Glutamatergic neuron (in vitro differentiated cells): ENCODE results near the gene NGEF. TPM values are rescaled to one million over a fixed set of nuclear protein-coding genes. Genes with fewer than 3 reads are reported as not detected.

Experiments
- DNase-seq: peaks from one replicate; pipeline ENCODE4 v3.0.0; 2022
- H3K27ac Mint-ChIP-seq: one replicate; pipeline ENCODE4 v1.8.0; 2020; ENCODE audit warnings: mild to moderate bottlenecking, mixed read lengths, inconsistent platforms; ENCODE audit not compliant: unreplicated experiment
- H3K27me3 Mint-ChIP-seq: one replicate; pipeline ENCODE4 v1.8.0; 2020; ENCODE audit warnings: mild to moderate bottlenecking, moderate library complexity, mixed read lengths, inconsistent platforms; ENCODE audit not compliant: unreplicated experiment
- H3K36me3 Mint-ChIP-seq: one replicate; pipeline ENCODE4 v1.8.0; 2020; ENCODE audit warnings: mild to moderate bottlenecking, mixed read lengths, inconsistent platforms; ENCODE audit not compliant: unreplicated experiment
- H3K4me1 Mint-ChIP-seq: one replicate; pipeline ENCODE4 v1.8.0; 2020; ENCODE audit warnings: mild to moderate bottlenecking, low read depth, mixed read lengths, inconsistent platforms; ENCODE audit not compliant: unreplicated experiment
- H3K4me3 Mint-ChIP-seq: one replicate; pipeline ENCODE4 v1.8.0; 2020; ENCODE audit warnings: mild to moderate bottlenecking, mixed read lengths, inconsistent platforms; ENCODE audit not compliant: unreplicated experiment
- H3K9me3 Mint-ChIP-seq: one replicate; pipeline ENCODE4 v1.8.0; 2020; ENCODE audit warnings: mild to moderate bottlenecking, moderate library complexity, mixed read lengths, inconsistent platforms; ENCODE audit not compliant: unreplicated experiment
- total RNA-seq: library from RNA; stranded (reverse); fragmentation: NEBNext Ultra II Directional; extraction: Animal tissue kit (Norgen Biotek cat#: 25700); gene quantifications from one replicate; pipeline ENCODE4 v1.2.1, GENCODE V29; 2021; ENCODE audit not compliant: unreplicated experiment
- TF ChIP-seq, protein P1 (sequence below): fragments of 200-600 bp; sonication (generic); IDR thresholded peaks from one replicate; pipeline ENCODE4 v1.5.0; 2021; ENCODE audit not compliant: partially characterized antibody, unreplicated experiment

NGEF gene
- total RNA-seq, 1 donor from 2014 or later = 7.2 TPM

DNA sequence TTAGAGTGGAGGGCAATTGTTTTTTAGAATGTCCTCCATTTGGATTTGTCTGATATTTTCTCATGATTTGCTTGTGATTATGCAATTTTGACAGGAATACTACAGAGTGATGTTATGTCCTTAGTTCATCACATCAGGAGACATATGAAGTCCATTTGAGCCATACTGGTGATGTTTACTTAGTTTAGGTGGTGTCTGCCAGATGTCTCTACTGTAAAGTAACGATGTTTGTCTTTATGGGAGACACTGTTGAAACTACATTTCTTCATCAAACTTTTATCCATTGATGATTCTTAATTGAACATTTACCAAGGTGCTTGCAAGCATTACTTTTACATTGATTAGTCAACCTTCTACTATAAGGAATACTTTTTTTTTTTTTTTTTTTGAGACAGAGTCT is 147.9 kb downstream of the NGEF start:
- no peaks in the 10 kb centered on the region for H3K27me3 Mint-ChIP-seq
- no peak for DNase-seq
- H3K9me3 Mint-ChIP-seq = no peaks in the 10 kb centered on the region
- TF ChIP-seq, protein P1, sequence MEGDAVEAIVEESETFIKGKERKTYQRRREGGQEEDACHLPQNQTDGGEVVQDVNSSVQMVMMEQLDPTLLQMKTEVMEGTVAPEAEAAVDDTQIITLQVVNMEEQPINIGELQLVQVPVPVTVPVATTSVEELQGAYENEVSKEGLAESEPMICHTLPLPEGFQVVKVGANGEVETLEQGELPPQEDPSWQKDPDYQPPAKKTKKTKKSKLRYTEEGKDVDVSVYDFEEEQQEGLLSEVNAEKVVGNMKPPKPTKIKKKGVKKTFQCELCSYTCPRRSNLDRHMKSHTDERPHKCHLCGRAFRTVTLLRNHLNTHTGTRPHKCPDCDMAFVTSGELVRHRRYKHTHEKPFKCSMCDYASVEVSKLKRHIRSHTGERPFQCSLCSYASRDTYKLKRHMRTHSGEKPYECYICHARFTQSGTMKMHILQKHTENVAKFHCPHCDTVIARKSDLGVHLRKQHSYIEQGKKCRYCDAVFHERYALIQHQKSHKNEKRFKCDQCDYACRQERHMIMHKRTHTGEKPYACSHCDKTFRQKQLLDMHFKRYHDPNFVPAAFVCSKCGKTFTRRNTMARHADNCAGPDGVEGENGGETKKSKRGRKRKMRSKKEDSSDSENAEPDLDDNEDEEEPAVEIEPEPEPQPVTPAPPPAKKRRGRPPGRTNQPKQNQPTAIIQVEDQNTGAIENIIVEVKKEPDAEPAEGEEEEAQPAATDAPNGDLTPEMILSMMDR = no peak
- no peak overlapping the region for H3K4me3 Mint-ChIP-seq
- peaks cover 1% of the 10 kb centered on the region for H3K4me1 Mint-ChIP-seq
- no peak overlapping the region for H3K27ac Mint-ChIP-seq
- H3K36me3 Mint-ChIP-seq = no peaks in the 10 kb centered on the region

DNA sequence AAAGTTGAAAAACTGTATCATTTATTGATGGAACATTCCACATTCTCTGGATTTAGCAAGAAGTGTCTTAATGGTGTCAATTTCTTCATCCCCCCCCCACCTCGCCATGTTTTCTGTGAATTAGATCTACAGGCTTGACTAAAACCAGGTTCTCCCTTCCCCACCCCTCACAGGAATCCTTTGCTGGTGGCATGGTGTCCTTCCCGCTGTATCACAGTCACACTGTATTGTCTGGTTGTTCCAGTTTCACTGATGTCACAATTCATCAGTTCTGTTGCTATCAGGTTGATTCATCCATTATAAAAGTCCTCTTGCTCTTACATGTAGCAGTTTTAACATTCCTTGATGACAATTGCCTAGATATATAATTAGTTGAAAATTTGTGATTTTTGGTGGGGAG is 149.1 kb downstream of the NGEF start:
- no peak for DNase-seq
- Mint-ChIP-seq H3K27ac (no peak overlapping the region), H3K4me1 (no peaks in the 10 kb centered on the region), H3K27me3 (no peaks in the 10 kb centered on the region), H3K36me3 (no peaks in the 10 kb centered on the region), H3K4me3 (no peak overlapping the region), H3K9me3 (peaks cover 1% of the 10 kb centered on the region)
- TF ChIP-seq, protein P1 = no peak

DNA sequence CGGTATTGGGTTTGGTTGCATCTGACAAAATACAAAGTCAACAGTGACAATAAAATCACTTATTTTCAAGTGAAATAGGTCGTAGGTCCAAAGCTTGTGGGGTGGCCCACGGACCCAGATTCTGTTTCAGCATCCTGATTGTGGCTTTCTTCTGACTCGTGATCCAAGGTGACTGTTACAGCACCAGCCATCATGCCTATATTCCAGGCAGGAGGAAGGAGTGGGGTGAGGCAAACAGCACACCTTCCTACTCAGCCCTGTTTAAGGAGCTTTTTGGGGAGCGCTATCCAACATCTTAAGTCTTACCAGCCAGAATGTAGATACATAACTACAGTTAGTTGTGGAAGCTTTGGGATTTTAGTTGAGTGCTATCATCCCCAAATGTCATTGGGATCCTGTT is 151.7 kb downstream of the NGEF start:
- DNase-seq = no peak
- no peak overlapping the region for H3K4me3 Mint-ChIP-seq
- H3K9me3 Mint-ChIP-seq = peaks cover 2% of the 10 kb centered on the region
- TF ChIP-seq, protein P1 = no peak
- H3K27me3 Mint-ChIP-seq = no peaks in the 10 kb centered on the region
- no peaks in the 10 kb centered on the region for H3K4me1 Mint-ChIP-seq
- no peaks in the 10 kb centered on the region for H3K36me3 Mint-ChIP-seq
- no peak overlapping the region for H3K27ac Mint-ChIP-seq

- H3K9me3 Mint-ChIP-seq = peaks cover 2% of the 10 kb centered on the region
- H3K27me3 Mint-ChIP-seq = no peaks in the 10 kb centered on the region
- TF ChIP-seq, protein P1 = no peak
- DNase-seq = no peak
- no peak overlapping the region for H3K27ac Mint-ChIP-seq
- H3K4me1 Mint-ChIP-seq = no peaks in the 10 kb centered on the region
- no peaks in the 10 kb centered on the region for H3K36me3 Mint-ChIP-seq
- H3K4me3 Mint-ChIP-seq = no peak overlapping the region
Observed at GRCh38 chr2:232860593-232861241, 152.3 kb downstream of the NGEF start.

DNA sequence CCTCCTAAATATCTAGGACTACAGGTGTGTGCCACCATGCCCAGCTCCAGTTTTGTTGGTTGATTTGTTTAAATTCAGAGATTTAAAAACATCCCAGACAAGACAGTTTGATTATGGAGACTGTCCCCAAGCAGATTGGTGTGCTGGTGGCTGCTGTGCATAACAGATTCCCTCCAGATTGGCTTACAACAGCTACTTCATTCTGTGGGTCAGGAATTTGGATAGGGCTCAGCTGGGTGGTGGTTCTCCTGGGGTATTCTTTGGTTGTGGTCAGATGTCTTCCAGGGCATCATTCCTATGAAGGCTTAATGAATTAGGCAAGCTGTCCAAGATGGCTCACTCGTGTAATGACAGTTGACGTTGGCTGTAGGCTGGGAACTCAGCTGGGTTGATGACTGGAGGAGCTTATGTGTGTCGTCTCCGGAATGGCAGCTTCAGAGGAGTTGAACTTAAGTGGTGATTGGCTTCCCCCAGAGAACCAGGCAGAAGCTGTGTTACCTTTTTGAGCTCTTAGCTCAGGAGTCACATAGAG is 153.6 kb downstream of the NGEF start:
- TF ChIP-seq, protein P1 = no peak
- H3K9me3 Mint-ChIP-seq = peaks cover 2% of the 10 kb centered on the region
- H3K36me3 Mint-ChIP-seq = no peaks in the 10 kb centered on the region
- no peaks in the 10 kb centered on the region for H3K4me1 Mint-ChIP-seq
- H3K4me3 Mint-ChIP-seq = no peak overlapping the region
- H3K27me3 Mint-ChIP-seq = no peaks in the 10 kb centered on the region
- DNase-seq = no peak
- H3K27ac Mint-ChIP-seq = no peak overlapping the region
